Activated T-helper 1 cell treated with Interleukin-2 at 50 U/mL for 16 hours (primary cell): ENCODE results near the gene C2orf76.
"Not testable (repeated sequence)": the region's sequence is repeated elsewhere in the genome, so short reads cannot be mapped to it uniquely, and the experiment has no call there.

Source experiments
- DNase-seq: peaks from one replicate; pipeline ENCODE4 v3.0.0-alpha.2; 2020; ENCODE audit warnings: low read depth

C2orf76 gene

DNA sequence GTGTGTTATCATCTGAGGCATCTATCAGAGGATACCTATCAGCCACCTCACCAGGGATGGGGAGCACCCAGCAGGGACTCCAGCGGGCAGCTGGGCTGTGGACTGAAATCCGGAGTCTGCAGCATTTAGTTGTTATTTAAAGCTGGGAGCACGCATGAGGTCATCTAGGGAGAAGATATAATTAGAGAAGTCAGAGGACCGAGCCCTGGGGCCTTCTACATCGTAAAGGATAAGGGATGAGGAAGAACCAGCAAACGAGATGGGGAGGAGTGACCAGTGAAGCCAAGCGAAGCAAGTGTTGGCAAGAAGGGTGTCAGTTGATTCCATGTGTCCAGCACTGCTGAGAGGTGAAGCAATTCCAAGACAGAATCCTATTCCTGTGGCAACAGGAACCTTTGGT is 72.7 kb downstream of the C2orf76 start:
- no peak for DNase-seq

DNA sequence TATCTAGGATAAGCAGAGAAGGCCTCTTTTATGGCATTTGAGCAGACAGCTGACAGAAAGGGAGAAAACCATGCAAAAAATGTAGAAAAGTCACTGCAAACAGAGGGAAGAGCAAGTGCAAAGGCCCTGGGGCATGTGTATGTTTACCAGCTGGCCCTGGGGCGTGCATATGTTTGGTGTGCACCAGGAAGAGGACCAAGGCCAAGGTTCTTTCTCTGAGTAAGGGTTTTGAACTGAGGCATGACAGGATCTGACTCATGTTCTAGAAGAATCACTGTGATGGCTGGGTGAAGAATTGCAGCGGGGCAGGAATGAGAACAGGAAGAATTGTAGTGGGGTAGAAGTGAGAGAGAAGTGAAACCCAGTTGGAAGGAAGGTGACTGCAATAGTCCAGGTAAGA is 73.4 kb downstream of the C2orf76 start:
- DNase-seq = no peak

DNA sequence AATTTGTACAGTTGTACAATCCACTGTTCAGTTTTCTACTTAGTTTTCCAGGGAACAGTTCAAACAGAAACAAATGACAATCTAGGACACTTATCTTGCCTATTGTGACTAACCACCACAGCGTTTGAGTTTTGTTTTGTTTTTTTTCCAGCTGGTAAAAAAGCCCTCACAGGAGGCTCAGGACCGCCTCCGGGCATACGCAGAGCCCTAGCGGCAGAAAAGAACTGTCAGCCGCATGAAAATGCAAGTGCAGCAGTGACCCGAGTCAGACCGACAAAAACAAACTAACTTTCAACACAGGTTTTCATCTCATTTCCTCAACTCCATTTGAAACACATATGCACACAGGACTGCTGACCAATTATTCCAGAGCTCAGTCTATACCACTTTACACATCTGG is 74.4 kb downstream of the C2orf76 start:
- no peak for DNase-seq

DNA sequence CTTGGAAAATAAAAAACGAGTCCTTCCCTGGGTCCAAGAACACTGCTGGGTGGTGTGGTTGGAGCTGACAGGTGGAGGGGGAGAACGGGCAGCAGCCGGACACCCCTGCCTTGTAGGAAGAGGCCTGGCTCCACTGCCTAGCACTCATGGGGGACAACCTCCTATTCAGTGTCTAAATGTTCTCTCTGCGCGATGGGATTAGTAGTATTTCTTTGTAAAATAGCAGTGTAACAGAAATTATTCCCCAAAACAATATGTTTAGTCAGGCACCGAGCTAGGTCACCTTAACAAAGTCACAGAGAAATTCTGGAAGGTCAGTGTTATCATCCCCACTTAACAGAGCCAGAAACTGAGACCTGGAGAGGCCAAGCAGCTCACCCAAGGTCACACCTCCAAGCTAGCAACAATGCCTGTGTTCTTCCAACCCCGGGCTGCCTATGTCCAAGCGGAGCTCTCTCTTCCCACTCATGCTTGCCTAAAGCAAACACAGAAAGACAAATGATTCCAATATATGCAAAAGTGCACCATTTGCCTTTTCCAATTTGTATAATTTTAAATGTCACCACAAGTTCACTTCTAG is 75.0 kb downstream of the C2orf76 start:
- DNase-seq = no peak

DNA sequence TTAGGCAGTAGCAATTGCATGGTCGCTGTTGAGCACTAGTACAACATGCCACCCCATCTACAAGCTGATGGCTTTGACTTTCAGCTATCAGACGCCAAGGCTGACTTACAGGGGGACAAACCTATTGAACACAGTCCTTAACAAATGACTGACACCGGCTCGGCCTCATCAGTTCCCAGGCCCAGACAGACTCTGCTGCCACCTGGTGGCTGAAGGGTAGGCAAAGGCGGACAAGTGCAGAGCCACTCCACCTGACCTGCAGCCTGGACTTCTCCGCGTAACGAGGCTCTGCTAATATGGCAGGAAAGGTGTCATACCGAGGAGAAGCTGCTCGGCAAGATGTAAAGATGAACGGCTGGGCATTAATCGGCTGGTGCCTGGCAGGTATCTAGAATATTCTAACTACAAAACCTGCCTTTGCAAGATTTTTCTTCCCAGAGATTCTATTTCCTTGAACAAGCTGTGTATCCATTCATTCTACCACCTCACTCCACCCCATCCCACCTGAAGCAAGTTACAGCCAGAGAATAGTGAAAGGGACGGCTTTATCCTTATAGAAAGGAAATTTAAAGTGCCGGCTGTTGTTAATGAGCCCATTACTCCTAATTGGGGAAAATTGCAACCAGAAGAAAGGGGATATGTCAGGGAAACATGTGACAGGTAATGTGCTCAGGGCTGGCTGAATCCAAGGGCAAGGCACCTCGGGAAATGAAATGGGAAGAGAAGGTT is 75.6 kb downstream of the C2orf76 start:
- peak; percentile 45 for DNase-seq

DNA sequence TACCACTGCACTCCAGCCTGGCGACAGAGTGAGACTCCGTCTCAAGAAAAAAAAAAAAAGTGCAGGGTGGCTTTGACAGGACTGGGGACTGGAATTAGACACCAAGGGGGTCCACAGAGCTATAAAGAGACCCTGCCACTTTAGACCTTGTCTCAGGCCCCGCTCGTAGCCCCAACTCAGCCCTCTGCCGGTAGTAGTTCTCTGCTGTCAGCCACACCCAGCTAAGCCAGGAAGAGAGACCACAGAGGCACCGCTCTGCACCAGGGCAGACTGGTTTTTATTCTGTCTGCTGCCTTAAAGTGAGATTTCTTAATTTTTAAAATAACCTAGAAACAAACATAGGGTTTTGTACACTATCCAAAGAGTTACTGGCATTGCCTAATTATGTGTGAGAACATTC is 77.0 kb downstream of the C2orf76 start:
- DNase-seq = no peak

DNA sequence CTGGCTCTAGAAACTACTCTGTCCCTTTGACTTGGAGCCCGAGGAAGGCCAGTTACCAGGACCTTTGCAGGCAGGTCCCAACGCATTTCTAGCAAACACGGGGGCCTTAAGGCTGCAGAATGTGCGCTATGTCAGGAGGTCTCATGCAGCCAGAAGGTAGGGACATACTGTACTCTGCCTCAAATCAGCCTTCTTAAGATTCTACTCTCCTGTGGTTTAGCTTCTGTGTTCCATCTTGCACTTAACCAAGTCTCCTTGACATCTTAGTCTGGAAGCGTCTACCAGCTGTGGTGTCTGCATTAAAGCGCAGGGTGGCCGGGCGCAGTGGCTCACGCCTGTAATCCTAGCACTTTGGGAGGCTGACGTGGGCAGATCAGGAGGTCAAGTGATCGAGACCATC is 77.5 kb downstream of the C2orf76 start:
- no peak for DNase-seq

DNA sequence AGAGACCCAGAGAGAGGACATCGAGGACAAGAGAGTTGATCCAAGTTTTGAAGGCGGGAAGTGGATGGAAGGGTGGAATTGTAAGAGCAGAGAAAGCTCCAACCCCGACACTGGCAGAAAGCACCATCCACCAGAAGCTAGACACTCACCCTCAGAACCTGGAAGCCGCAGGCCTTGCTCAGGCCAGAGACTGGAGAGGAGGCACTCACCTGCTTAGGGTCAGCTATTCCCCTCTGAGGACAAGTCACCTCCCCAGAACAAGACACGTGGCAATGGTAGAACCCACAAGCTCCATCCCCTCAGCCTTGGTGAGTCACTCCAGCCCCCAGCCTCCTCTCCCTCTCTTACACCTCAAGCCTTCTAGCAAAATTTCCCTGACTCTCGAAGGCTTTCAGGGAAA is 78.1 kb downstream of the C2orf76 start:
- no peak for DNase-seq

DNA sequence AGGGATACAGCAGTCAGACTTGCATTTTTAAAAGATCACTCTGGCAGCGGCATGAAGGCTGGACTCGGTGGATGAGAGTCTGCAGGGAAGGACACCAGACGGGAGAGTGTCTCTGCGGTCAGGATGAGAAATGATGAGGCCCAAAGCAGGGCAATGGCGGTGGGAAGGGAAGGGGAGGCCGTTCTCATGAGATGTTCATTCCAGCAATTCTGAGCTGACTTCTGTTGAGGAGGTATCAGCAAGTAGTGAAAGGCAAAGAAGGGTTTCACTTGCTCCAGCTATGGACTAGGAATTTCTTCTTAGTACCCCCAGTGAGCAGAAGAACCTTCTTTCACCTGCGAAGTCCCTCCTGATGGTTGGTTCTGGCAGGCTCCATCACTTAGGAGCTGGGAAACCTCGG is 80.0 kb downstream of the C2orf76 start:
- DNase-seq = no peak

DNA sequence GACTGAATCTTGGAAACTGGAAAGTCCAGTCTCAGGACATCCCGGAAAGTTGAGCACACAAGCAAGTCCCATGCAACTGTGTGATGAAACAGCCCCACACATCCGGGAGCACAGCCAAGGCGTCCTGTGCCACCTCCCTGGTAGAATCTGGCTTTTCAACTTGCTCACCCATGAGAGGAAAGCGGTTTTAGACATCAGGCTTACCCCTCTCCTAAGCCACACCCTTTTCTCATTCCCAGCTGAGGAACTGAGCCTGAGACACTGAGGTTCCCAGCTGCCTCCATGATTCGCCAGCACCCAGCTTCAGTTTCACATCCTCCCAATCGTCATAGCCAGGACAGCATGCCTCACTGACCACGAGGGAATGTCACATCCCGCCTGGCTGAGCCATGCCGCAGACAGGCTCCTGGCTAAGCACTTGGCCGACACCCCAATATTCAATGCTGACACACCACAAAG is 82.7 kb downstream of the C2orf76 start:
- no peak for DNase-seq

DNA sequence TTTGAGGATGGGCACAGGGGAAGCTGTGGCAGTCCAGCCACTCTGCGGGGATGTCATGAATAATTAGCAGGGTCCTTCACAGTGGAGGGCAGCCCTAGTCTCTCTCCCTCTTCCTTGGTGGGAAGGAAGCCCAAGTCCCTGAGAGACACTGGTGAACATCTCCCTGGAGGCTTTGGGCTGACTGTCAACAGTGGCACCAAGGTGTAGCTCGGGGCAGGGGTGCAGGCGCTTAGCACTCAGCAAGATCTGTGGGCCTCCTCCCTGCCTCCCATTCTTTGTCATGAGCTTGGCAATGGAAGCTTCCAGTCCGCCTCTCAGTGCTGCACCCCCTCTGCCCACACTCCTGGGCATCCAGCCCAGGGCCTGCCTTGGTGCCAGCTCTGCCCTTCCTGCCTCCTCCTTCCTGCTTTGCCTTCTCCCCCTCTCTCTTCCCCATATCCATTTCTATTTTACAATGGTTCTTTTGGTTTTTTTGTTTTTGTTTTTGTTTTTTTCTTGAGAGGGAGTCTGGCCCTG is 83.6 kb downstream of the C2orf76 start:
- DNase-seq = no peak

DNA sequence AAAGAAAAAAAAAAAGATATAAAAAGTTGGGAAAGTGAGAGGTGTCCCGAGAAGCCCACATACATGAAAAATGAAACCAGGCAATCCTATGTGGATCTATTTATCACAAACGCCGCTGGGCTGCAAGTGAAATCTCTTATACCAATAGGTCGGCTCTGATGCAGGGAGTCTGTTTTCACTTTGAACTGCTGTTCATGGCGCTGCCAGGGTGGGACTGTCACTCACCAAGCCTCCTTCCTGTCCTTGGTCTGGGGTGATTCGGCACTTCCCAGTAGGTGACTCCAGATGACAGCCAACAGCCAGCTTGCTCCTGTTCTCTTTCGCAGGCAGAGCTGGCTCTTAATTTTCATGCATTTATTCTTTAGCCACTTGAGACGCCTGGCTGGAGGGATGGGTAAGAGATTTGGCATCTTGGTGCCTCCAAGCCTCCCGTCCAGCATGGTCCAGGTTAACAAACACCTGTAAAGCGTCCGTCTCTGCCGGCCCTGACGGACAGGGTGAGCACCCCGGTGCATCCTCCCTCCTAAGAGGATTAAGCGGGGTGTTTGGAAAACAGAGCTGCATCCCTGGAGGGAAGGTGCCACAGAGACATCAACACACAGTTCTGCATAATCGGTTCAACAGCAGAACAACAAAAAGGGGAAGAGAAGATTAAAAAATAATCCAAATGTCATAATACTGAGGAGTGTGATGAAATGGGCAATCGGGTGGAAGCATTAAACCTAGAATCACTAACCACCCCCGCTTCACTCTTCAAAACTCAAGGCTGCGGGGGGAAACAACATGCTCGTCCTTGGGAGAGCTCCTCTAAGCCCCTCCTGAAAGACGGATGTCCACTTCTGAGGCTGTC is 84.3 kb downstream of the C2orf76 start:
- no peak for DNase-seq

DNA sequence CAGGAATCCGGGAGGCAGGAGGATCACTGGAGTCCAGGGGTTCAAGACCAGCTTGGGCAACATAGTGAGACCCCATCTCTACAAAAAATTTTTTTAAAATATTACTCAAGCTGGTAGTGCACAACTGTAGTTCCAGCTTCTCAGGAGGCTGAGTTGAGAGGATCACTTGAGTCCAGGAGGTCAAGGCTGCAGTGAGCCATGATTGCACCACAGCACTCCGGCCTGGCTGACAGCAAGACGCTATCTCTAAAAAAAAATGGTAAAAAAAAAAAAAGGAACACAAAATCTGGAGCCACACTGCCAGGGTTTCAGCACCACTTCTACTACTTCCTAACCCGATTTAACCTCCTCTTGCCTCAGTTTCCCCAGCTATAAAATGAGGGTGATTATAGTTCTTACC is 86.0 kb downstream of the C2orf76 start:
- DNase-seq = no peak

DNA sequence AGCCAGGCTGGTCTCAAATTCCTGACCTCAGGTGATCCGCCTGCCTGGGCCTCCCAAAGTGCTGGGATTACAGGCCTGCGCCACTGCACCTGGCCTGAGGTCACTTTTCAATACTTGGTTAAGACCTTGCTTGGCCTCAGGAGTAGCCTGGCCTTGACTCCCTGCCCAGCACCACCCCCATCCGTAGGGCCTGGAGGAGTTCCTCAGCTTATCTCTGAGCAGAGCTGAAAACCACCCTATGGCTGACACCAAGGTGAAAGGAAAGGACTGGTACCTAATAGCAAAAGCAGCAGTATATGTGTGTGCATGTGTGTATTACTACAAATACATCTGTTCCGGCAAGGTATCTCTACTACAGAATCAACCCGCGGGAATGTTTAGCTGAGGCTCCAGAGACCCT is 87.0 kb downstream of the C2orf76 start:
- no peak for DNase-seq

DNA sequence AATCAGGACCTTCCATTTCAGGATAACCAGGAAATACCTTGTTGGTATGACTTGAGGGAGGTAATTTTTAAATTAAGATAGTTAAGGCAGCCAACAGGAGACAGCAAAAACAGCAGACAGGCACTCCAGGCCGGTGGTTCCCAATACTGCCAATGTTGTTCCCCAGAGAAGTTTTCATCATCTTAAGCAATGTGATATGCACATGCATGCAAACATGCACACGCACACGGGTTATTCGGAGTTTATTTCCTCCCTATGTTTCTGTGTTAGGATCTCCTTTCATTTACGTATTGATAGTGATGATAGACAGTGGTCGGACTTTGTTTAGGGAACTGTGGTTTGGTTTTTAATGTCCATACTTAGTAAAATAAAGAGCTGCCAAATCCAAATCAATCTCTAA is 87.7 kb downstream of the C2orf76 start:
- no peak for DNase-seq

DNA sequence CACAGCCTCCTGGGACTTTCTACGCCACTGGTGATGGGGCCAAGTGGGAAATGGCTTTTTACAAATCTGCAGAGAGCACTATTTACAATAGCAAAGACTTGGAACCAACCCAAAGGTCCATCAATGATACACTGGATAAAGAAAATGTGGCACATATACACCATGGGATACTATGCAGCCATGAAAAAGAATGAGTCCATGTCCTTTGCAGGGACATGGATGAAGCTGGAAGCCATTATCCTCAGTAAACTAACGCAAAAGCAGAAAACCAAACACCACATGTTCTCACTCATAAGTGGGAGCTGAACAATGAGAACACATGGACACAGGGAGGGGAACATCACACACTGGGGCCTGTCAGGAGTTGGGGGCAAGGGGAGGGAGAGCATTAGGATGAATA is 88.2 kb downstream of the C2orf76 start:
- not testable (repeated sequence) for DNase-seq

DNA sequence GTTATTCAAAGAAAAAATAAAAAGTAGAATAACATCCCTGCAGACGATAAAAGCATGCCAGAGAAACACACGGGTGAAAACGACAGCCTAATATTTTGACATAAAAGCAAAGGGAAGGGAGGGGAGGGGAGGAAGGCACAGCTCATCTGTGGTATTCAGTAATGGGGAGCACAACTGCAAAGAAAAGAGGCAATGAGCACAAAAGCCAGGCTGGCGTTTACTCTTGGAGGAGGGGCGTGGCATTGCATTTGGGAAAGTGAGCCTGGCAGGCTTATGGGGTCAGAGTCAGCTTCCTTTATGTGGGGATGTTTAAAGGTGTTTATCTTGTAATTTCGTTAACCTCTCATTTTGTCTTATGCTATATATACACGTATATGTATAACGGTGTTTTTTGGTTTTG is 89.8 kb downstream of the C2orf76 start:
- no peak for DNase-seq

DNA sequence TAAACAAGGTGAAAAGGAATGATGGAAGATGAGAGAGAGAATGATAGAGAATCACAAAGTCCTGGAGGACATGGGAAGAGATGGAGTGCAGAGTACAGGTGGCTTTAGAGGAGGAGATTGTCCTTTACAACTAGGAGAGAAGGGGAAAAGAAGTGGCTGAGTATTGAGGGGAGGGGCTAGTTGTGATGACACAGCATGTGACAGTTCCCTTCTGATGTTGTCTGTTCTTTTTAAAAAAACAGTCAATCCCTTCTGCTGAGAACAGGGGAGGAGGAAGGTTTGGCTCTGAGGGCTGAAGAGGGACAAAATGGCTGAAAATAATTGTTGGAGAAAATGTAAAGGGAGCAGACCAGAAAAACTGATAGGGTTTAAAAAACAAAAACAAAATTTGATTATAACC is 99.0 kb downstream of the C2orf76 start:
- DNase-seq = no peak

DNA sequence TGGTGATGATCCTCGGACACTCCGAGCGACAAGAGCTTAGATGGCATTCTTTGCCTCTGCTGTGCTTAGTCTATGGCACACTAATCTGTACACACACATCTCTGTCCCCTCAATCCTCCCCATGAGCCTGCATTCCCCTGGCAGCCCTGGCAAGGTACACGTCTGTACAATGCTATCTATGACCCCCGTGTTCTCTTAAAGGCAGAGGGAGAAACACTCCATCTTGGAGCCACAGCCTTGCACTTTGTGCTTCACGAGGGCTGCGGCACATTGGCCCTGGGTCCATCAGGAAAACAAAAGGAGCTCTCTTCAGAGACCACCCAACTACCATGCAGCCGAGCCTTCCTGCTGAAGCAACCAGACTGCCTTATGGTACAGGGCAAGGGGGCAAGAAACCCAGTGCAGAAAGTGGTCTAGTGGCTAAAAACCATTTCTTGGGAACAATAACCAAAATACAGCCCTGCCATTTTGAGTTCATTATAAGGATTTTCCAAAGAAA is 100.5 kb downstream of the C2orf76 start:
- no peak for DNase-seq

DNA sequence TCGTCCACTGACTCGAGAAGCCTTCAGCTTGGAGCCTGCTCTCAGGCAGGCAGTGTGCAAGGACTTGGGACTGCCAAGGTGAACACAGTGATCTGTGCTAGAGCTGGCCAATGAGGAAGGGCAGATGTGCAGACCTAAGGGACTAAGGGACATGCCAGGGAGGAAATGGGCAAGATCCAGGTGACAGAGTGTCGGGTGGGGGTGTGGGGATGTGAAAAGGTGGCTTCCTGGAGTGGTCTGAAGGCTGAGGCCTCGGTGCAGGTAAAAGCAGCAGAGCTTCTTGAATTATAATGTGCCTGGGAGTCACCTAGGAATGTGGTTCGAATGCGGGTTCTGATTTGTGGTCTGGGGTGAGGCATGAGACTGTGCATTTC is 101.0 kb downstream of the C2orf76 start:
- no peak for DNase-seq

DNA sequence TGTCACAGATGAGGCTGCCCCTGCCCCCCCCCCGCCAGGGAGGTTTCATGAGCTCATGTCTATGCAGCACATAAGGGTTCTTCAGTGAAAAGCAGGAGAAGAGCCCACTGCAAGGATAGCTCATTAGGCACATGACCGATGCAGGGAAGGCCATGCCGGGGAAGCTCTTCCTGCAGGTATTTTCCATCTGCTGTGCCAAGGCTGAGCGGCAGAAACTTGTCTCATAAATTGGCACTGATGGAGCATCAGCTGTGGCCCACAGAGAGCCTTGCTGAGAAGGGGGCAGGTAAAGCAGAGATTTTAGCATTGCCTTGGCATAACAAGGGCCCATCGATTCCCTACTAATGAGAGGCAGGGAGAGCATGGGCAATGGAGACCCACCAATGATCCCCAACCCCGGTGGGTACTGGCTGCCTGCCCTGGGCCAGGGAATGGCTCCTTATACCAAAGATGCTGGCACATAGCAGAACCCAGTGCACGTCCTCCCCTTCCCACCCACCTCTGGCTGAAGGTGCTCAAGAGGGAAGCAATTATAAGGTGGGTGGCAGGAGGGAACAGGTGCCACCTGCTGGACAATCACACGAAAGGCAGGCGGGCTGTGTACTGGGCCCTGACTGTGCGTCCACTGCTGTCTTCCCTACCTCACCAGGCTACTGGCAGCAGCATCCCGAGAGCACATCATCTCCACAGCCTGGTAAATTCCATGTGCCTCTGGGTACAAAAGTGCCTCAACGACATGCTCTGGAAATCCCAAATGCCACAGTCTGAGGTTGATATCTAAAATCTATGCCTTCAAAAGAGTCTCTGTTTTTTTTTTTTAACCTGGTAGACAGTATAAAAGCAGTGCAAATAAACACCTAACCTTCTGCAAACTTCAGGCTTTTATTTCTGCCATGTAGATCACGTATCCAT is 101.6 kb downstream of the C2orf76 start:
- no peak for DNase-seq

DNA sequence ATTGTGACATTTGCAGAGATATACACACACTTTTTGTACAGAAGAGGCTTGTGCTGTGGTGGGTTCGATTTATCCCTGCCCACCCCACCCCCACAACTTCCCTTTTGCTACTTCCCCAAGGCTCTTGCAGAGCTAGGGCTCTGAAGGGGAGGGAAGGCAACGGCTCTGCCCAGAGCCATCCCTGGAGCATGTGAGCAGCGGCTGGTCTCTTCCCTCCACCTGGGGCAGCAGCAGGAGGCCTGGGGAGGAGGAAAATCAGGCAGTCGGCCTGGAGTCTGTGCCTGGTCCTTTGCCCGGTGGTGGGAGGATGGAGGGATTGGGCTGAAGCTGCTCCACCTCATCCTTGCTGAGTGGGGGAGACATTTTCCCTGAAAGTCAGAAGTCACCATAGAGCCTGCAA is 103.0 kb downstream of the C2orf76 start:
- no peak for DNase-seq
